ENCODE results near the gene NDUFB3.

DNA sequence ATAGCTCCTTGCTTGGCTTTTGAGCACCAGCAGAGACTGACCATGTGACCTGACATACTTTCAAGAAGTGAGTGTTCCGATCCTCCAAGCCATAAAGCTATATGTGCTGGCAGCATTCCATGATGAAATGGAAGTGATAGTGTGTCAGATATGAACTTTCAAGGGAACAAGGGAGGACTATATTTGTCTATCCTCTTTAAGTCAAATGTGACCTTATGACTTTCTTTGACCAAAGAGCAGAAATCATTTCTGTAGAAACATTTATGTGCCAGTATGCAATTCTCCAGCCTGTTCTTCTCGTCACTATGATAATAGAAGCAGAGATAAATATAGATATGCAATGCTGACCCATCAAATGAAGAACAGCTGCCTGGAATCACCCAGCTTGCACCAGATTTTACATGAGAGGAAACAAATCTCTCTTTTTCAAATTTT, 14.7 kb upstream of the NDUFB3 start:
- TF ChIP-seq GATA2 (IDR thresholded peaks at IDR 0.05; ENCODE audit: low read depth, low read length) (no peak; the same call in 1 of the 2 replicates), GATA3 (IDR thresholded peaks at IDR 0.05; ENCODE audit: low read depth, low read length) (no peak)
